Esophagus muscularis mucosa (tissue), 3 donors: Measurements from ENCODE around the gene ANOS1.

Source experiments
- CTCF ChIP-seq, 3 experiments: fragments of 200-600 bp in 2 of 3; fragments of 450-650 bp in 1 of 3; sonication (generic) in 2 of 3; IDR thresholded peaks; one replicate each; pipeline ENCODE4 v1.5.1; 2017 to 2019; ENCODE audit warnings: antibody characterized with exemption in 3 of 3, mild to moderate bottlenecking in 2 of 3, moderate library complexity in 1 of 3
- EP300 ChIP-seq: sonication (generic); formaldehyde crosslinking; IDR thresholded peaks from one replicate; pipeline ENCODE4 v1.6.1; 2017; ENCODE audit warnings: antibody characterized with exemption

GRCh38 chrX:8684201-8684965 is 47.6 kb downstream of the ANOS1 start:
- TF ChIP-seq EP300 (no peak), CTCF (IDR thresholded peaks at IDR 0.05) (no peak)
